GM23248 (cell line): Measurements from ENCODE around the gene JARID2.

Source experiments
- EZH2 ChIP-seq: fragments of 200-600 bp; sonication (generic); IDR thresholded peaks from 2 replicates; pipeline ENCODE4 v1.6.1; 2018; ENCODE audit warnings: antibody characterized with exemption, mild to moderate bottlenecking; ENCODE audit not compliant: insufficient read depth, poor library complexity, severe bottlenecking
- EZH2phosphoT487 ChIP-seq: fragments of 200-600 bp; sonication (generic); IDR thresholded peaks from 2 replicates; pipeline ENCODE4 v1.6.1; 2018; ENCODE audit warnings: antibody characterized with exemption, moderate library complexity, mild to moderate bottlenecking, low read depth; ENCODE audit not compliant: insufficient read depth

- no peak for TF ChIP-seq EZH2
- no peak for TF ChIP-seq EZH2phosphoT487
These were observed 264.8 kb downstream of the JARID2 start for GRCh38 chr6:15510536-15511247.
